ENCODE results near the gene BNIP5.

The BNIP5 gene, protein sequence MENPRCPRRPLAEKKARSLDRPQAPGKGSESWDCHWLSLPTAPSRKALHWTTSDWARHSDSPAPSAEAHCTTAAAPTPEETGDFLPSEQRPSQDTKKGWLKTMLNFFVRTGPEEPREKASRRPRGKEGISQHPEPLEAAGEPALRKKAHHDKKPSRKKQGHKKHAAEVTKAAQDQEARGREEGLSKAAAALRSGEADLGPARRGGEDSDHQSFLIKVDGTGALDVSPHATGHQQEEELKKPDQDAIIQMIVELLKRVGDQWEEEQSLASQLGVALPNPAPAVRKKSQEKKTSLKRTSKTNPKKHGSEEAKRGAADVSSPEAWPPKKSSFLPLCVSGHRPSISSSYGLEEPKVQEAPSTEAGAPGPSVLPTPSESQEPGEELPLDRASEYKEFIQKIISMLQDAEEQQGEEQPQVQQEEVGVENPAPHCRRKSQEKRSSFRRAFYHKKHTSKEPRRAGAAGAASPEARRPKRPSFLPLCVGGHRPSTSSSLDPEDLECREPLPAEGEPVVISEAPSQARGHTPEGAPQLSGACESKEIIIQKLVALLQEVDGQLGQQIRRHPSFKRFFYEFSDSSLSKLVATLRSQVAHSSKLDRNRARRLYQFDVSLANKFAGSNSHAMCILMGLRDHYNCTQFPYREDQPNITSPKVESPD

DNA sequence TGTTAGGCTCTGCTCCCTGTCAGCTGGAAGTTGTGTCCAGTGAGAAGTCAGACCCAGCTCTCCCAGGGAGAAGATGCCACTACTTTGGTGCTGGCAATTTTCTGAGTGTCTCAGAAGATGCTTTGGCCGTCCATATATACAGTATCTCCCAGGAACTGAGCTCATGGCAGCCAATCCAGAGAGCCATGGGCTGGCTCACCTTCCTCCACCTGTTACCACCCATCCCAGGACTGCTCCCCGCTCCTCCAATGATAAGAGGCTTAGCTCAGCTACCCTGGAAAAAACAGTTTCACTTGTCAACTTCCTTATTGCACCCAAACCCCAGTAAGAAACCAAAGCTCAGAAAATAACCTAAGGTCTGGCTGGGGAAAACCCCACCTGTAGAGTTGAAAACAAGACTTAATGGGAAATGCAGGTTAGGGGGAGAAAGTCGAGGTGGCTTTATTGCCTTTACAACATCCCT, at the start of gene BNIP5:
Gene BNIP5, minus strand, starts transcription at position 110 of the 463 bp plus-strand sequence. CDS start 6,198 bp downstream, outside the sequence.
- DNase-seq = no peak

DNA sequence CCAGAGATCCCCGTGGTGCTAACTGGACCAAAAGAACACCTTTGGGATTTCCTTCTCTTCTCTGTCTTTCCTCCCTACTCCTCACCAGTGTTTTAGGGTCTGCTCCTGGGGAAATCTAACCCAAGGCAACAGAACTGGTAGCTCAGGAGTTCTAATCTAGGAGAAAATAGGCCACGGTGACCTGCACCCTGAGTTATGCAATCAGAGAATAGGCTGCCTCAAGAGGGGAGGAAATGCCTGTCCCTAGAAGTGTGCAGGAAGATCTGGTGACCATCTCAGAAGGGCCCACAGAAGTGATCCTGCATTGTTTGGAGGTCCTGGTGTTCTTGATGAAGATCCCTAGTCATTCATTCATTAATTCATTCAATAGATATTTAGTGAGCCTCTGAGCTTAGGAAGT, 47.4 kb upstream of the BNIP5 start:
- DNase-seq = no peak

DNA sequence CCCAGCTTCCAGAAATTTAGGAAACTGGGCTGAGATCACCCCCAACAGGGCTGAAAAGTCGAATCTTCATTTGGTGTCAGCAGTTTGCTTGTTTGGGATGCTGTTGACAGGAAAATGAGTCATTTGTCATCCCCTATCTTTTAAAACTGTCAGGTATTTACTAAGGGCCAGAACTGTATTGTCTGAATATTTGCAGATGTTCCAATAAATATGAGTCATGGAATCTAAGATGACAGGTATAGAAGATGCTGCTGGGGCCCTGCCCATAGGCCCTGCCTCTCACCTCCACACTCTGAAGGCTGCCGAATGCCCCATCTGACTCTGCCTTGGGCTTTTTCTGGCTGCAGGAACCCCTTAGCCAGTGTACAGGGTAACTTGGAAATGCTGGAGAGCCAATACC, 46.9 kb upstream of the BNIP5 start:
- no peak for DNase-seq

DNA sequence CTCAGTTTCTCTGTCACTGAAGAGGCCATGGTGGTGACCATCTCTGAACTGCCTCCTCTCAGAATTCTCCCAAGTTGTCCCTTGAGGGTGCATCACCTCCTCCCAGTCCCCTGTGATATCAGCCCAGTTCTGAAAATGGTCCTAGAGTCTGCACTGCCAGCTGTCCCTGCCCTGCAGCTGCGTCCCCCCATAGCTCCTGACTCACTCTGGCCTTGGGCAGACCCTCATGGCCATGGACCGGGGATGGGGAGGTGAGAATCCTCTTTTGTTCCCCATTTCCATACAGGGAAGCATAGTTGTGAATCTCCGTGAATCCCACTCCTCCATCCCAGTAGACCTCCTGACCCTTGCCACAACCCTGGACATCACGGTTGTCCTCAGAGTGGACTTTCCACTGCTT, 46.3 kb upstream of the BNIP5 start:
- DNase-seq = no peak

DNA sequence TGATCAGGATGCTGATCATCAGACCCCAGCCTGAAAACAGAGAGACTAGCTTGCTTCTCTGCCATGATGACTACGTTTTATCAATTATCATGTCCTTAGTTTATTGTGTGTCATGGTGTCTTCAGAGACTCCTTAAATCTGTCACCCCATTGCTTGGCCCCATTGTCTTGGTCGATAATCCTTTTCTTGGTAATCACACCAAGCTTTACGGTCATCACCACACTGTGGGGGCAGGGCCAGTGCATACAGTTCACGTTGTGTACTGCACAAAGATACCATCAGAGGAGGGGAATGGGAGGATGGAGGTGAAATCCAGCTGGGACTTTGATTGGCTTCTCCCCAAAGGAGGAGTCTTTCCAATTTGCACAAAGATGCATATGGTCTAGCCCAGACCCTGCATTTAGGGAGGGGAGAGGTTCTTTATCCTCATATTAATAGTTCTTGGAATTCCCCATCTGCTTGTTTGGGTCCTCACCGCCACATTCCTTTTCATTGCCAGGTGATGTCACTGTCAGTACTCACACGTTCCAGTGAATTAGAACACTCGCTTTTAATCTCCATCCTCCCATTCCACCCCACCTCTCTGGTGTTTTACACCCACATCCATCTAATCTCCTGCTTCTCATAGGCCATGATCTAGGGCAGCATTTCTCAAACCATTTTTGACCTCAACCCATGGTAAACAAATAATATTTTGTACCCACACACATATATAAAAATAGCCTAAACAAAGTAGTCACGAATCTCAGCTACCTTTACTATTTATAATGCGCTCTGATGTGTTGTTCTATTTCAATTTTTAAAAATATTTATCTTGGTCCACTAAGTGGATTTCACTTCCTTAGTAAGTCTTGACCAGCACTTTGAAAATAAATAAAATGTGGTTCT, 45.1 kb upstream of the BNIP5 start:
- DNase-seq = no peak

DNA sequence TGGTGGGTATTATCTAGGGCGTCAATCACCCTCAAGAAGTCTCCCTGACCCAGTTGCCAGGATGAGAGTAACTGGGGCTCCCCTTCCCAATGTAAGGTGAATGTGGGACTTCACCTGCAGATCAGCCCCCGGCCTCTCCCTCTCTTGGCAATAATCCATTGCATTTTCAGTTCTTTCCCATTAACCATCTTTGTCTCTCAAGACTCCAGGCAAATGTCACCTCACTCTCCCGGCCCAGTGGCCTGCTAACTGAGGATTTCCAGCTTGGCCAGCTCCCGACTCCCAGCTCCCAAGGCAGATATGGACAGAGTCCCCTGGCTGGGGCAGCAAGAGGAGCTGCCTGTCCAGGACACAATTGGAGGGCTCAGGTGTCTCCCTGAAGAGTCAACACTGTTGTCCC, 43.5 kb upstream of the BNIP5 start:
- no peak for DNase-seq

DNA sequence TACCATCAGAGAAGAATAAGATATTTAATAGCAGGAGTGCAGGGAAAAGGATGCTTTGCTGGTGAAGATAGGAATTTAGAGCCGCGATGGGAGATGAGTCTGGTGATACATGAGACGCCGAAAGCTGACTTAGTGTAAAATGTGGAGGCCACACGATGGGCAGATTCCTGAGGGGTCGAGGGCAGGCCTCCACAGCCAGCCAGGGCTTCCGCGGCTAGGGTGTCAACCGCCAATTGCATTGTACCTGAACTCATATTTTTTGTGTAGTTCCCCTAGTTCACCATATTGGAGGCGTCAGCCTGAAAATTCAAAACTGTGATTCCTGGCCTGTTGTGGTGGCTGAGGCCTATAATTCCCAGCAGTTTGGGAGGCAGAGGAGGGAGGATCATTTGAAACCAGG, 42.2 kb upstream of the BNIP5 start:
- no peak for DNase-seq

DNA sequence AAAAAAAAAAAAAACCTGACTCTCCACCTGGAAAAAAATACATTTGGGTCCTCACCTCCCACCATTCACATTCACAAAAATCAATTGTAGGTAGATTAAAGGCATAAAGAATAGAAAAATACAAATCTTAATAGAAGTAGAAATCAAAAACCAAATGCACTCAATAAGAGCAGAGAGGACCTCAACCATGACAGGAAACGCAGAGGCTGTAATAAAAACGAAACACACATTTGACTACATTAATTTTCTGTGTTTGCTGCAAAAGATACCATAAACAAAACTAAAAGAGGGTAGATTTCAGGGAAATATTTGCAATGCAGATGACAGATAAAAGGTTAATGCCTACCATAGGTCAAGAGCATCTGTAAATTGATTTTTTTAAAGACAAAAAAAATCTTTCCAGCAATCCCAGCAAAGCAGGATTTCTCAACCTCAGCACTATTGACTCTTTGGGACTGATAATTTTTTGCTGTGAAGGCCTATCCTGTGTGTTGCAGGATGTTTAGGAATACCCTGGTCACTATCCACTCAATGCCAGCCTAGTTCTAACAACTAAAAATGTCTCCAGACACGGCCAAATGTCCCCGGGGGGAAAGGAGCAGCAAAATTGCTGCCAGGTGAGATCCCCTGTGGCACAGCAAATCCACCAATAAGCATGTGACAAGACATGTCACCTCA, 41.7 kb upstream of the BNIP5 start:
- DNase-seq = no peak

DNA sequence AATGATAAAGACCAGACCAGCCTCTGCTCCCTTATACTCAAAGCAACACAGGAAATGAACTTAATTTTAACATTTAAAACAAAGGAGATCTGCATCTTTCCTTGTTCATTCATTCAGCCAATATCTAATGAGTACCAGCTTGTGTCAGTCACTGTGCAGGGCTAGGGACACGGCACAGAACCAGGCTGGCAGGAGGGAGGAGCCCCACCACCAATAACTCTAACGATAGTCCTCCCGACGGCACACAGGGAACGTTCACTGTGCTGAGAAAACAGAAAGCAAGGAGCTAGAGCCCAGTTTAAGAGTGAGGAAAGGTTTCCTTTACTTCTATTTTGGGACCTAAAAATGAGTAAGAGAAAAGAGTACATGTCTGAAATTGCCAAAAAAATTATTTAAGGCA, 40.9 kb upstream of the BNIP5 start:
- no peak for DNase-seq

DNA sequence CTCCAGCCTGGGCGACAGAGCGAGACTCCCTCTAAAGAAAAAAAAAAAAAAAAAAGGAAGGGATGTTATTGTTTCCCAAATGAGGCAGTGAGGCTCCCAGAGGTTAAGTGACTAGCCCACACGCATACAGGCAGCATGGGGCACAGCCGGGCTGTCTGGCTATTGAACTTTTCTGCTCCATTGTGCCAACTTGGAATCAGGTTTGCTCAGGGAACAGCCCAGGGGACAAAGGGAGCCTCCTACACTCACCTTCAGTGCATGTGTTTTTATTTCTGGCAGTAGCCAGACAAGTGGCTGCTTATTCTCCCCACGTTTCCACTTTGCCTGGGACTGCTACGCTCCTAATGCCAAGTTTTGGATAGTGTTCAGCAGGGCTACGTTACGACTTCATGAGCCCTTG, 40.1 kb upstream of the BNIP5 start:
- DNase-seq = no peak

DNA sequence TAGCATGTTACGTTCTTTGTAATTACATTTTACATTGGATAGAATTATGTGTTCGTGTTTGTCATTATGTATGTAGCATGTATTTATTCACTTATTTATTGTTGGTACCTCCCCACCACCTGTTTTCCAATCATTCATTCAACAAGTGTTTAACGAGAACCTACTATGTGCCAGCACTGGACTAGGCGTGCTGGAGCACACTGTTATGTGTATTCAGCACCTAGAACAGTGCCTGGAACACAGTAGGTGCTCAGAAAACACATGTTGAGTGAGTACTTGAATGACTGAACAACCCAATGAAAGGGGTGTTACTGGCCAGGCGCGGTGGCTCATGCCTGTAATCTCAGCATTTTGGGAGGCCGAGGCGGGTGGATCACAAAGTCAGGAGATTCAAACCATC, 39.5 kb upstream of the BNIP5 start:
- DNase-seq = no peak

DNA sequence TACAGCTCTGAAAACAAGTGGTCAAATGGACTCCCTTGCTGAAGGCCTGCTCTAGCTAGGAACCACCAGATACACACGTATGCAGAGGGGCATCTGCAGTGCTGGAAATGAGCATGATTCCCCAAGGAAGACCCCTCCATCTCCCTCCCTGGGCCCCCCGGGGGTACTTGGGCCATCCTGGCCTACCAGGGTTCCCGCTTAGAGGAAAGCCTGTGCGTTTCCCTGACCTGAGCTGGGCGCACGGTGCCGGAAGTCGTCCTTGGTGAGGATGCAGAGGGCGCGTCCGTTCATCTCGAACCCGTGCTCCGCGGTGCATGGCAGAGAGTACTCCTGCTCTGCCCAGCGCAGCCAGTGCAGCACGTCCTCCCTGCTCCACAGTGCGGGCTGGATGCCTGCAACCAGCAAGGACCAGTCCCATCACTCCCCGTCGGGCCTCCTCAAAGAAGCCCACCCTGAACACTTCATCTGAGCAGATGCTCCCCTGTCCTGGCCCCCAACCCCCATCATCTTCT, 39.0 kb upstream of the BNIP5 start:
- no peak for DNase-seq

DNA sequence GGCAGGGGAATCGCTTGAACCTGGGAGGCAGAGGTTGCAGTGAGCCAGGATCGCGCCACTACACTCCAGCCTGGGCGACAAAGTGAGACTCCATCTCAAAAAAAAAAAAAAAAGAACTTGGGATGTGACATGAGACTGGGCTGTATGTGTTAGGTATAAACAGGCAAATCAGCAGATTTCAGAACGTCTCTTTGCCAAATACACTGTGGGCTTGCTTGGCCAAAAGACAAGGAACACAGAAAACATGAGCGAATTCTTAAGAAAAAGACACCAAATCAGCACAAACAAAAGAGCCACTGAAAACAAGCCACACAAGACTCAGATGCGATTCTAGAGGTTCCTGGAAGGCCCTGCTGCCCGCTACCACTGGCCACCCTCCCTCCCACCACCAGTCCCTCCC, 38.3 kb upstream of the BNIP5 start:
- no peak for DNase-seq

DNA sequence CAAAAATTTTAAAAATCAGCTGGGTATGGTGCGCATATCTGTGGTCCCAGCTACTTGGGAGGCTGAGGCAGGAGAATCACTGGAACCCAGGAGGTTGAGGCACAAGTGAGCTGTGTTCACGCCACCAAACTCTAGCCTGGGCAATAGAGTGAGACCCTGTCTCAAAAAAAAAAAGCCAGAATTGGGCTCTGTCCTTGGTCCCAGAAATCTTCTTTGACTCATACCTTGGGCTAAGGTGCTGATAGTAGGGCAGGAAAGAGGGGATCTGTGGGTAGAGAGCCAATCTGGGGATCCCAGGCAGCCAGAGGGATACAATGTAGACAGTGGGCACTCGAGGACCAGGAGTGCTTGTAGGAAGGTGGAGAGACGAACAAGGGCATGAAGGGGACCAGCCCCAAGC, 37.5 kb upstream of the BNIP5 start:
- DNase-seq = no peak

DNA sequence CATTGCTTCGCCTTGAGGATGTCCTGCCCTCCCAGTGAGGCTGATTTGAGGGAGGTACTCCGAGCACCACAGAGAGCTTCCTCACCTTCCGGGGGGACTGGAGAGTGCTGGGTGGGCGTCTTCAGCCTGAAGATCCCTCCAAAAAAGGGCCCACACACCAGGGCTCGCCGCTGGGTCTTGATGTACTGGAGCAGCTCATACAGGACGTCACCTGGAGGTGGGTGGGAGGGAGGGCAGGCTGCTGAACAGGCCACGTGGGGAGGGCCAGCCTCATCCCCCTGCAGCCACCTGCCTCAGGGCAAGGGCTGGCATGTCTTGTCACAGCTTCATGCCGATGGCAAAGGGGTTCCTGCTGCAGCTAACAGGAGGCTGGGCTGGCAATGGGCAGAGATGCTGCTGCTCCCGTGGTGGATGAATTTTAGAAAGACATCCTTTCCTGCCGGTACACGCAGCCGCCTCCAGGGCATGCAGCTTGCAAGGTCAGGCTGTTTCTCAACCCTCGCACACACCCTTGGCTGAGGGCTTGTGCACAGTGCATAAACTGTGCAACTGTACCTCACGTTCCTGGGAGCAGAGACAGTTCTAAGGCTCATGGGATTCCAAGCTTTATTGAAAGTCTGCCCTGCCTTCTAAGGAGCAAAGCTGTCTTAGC, 36.8 kb upstream of the BNIP5 start:
- no peak for DNase-seq

DNA sequence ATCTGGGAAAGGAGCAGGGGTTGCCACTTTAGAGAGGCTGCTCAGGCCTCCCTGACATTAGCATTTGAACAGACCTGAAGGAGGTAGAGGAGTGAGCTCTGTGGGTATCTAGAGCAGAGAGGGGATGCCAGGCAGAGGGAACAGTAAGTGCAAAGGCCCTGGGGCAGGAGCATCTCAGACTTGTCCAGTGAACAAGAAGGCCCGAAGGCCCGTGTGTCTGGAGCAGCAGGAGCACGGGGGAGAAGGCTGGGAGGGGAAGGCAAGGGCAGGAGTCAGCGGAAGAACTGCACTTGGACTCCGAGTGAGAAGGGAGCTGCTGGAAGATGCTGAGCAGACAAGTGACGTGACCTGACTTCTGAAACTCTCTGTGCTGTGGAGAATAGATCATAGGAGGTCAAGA, 35.4 kb upstream of the BNIP5 start:
- DNase-seq = no peak

DNA sequence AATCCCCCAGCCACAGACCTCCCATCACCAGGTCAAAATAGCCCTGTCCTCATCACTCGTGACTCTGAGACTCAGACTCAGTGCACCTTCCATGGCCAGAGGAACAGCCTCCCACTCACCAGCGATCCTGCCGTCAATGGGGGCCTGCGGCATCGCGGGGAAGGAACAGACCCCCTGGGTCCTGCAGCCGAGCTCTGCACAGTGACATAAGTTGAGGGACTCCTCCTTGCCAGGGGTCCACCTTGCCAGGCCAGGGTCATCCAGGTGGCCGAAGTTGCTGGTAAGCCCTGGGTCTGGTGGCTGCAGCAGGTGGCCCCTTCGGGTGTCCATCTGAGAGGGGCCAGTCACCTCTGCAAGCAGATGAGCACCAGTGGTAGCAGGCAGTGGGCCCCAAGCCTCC, 34.5 kb upstream of the BNIP5 start:
- DNase-seq = no peak

DNA sequence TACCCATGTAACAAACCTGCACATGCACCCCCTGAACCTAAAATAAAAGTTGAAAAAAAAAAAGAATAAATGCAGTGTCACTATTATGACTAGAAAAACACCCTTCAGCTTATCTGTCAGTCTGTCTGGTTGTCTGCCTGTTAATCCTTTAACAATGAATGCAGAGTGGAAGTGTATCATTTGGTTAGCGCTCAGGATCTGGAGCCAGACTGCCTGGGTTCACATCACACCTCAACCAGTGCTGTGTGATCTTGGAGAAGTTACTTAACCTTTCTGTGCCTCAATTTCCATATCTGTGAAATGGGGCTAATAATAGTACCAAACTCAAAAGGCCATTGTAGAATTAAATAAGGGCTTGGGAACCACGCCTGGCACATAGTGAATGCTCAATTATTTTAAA, 34.0 kb upstream of the BNIP5 start:
- DNase-seq = no peak

DNA sequence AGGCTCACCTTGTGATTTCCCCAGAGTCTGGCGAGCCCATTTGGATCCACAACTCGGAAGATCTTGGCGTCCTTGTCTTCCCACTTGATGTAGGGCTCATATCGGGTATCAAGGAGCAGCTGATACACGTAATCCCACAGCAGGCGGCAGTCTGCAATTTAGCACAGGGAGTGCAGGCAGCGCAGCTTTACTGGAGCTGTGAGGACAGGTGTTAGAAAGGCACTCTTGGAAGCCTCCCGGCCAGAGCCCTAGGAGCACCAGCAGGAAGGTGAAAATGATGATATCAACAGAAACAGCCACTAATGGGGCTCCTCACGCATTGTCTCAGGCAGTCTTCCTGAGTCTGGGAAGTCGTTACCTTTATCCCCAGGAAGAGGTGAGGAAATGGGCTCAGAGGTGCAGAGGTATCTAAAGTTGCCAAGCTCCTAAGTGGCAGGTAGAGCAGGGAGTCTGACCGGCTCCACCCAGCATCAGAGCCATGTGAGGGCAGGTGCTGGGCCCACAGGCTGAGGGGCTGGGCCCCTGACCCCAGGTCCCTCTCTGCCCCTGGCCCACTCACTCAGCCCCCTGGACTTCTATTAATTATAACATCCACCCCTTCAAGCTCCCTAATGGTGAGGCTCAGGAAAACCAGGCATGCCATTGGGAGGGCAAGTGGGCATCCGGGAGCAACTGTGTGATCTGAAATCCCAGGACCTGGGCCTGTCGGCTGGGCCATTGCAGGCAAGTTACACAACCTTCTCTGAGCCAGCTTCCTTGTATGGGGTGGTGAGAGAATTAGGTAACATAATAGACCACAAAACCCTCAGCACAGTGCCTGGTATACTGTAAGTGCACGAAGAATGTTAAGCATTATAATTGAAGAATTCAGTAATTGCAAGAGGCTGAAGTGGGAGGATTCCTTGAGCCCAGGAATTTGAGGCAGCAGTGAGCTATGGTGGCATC, 32.5 kb upstream of the BNIP5 start:
- peak; percentile 73 to 78 for DNase-seq

DNA sequence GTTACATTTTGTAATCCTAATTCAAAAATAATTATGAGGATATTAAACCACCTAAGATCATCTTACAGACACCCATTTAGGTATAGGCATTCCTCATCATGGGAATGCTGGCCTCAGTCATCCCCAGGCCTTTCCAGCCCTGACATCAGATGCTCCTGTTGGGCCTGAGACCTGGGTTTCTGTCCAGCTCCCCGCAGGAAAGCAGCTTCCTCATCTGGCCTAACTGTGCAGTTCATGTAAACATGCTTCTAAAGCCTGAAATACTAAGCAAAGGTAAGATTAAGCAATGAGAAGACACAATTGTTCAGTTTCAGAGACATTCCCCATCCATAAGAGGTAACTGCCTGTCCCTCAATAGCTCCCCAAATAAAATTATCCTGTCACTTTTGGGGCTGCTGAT, 31.7 kb upstream of the BNIP5 start:
- no peak for DNase-seq

DNA sequence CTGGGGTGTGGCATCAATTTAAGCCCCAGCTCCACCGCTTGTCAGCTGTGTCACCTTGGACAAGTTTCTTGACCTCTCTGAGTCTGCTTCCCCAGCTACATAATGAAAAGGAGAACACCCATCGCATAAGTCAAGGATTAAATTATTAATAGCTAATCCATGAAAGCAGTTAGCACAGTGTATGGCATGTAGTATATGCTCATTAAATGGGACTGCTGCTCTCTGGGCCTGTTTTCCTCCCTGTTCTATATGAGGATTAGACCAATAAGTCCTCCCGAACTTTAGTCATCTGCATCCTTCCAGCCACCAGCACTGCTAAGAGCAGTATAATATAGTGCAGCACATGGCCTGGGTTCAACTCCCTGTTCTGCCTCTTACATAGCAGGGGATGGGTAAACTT, 31.1 kb upstream of the BNIP5 start:
- DNase-seq = no peak

Measured in inflammatory macrophage treated with lipopolysaccharide for 1 hour (primary cell).